Neural progenitor cell (in vitro differentiated cells): Measurements from ENCODE around the gene SCARF2. TPM values are rescaled to one million over a fixed set of nuclear protein-coding genes. Genes with fewer than 3 reads are reported as not detected.

Experiments
- DNase-seq: peaks from one replicate; pipeline ENCODE4 v3.0.0-alpha.2; 2016; ENCODE audit warnings: low spot score
- H2AFZ ChIP-seq: fragments of 200-600 bp; sonication (generic); replicated peaks from 2 replicates; pipeline ENCODE4 v1.6.1; 2016; ENCODE audit warnings: antibody characterized with exemption
- H3F3A ChIP-seq: fragments of 200-600 bp; sonication (generic); 2 replicates; pipeline ENCODE4 v1.6.1; 2016; ENCODE audit warnings: antibody characterized with exemption, low read depth
- H3K27ac ChIP-seq: fragments of 200-600 bp; sonication (generic); 2 replicates; pipeline ENCODE4 v1.5.1; 2016; ENCODE audit warnings: mild to moderate bottlenecking
- H3K27me3 ChIP-seq: fragments of 200-600 bp; sonication (generic); 2 replicates; pipeline ENCODE4 v1.6.1; 2016; ENCODE audit warnings: mild to moderate bottlenecking, moderate library complexity
- H3K36me3 ChIP-seq: fragments of 200-600 bp; sonication (generic); 2 replicates; pipeline ENCODE4 v1.5.1; 2016
- H3K4me1 ChIP-seq: fragments of 200-600 bp; sonication (generic); 2 replicates; pipeline ENCODE4 v1.6.1; 2016; ENCODE audit warnings: mixed run types
- H3K4me2 ChIP-seq: fragments of 200-600 bp; sonication (generic); 2 replicates; pipeline ENCODE4 v1.6.1; 2016
- H3K4me3 ChIP-seq: fragments of 200-600 bp; sonication (generic); 2 replicates; pipeline ENCODE4 v1.5.1; 2016
- H3K79me2 ChIP-seq: fragments of 200-600 bp; sonication (generic); 2 replicates; pipeline ENCODE4 v1.6.1; 2016; ENCODE audit warnings: low read depth
- H3K9ac ChIP-seq: fragments of 200-600 bp; sonication (generic); 2 replicates; pipeline ENCODE4 v1.6.1; 2016
- H3K9me3 ChIP-seq: fragments of 200-600 bp; sonication (generic); 2 replicates; pipeline ENCODE4 v1.5.1; 2016; ENCODE audit warnings: low read depth
- H4K20me1 ChIP-seq: fragments of 200-600 bp; sonication (generic); 2 replicates; pipeline ENCODE4 v1.6.1; 2016; ENCODE audit warnings: low read depth
- H3K27ac Mint-ChIP-seq: 3 replicates; pipeline ENCODE4 v1.8.0; 2021; ENCODE audit warnings: mixed read lengths
- H3K27me3 Mint-ChIP-seq: 2 replicates; pipeline ENCODE4 v1.8.0; 2022; ENCODE audit warnings: low read depth, mild to moderate bottlenecking, inconsistent platforms, moderate library complexity, mixed read lengths; ENCODE audit not compliant: insufficient read depth
- H3K36me3 Mint-ChIP-seq: 3 replicates; pipeline ENCODE4 v1.8.0; 2021; ENCODE audit warnings: mixed read lengths
- H3K4me1 Mint-ChIP-seq: 3 replicates; pipeline ENCODE4 v1.8.0; 2021; ENCODE audit warnings: mixed read lengths
- H3K4me3 Mint-ChIP-seq: 3 replicates; pipeline ENCODE4 v1.8.0; 2021; ENCODE audit warnings: mild to moderate bottlenecking, moderate library complexity, mixed read lengths
- H3K9me3 Mint-ChIP-seq: 3 replicates; pipeline ENCODE4 v1.8.0; 2020; ENCODE audit warnings: mixed read lengths
- CTCF ChIP-seq: fragments of 200-600 bp; sonication (generic); IDR thresholded peaks from 2 replicates; pipeline ENCODE4 v1.5.1; 2017; ENCODE audit warnings: antibody characterized with exemption, mild to moderate bottlenecking
- EZH2 ChIP-seq: fragments of 200-600 bp; sonication (generic); IDR thresholded peaks from 2 replicates; pipeline ENCODE4 v1.6.1; 2017; ENCODE audit warnings: antibody characterized with exemption, mild to moderate bottlenecking, moderate library complexity
- EZH2phosphoT487 ChIP-seq: fragments of 200-600 bp; sonication (generic); IDR thresholded peaks from 2 replicates; pipeline ENCODE4 v1.6.1; 2017; ENCODE audit warnings: antibody characterized with exemption
- total RNA-seq: library from RNA; depleted of rRNA; stranded (reverse); fragments of >200 nt; gene quantifications from 2 replicates; pipeline ENCODE4 v1.2.3, GENCODE V29; 2015; ENCODE audit warnings: low replicate concordance

The SCARF2 gene
- total RNA-seq, 1 donor from 2014 or later, result 0.22 TPM

- Mint-ChIP-seq H3K4me3 (no peak overlapping the region), H3K36me3 (peaks cover 45% of the 10 kb centered on the region), H3K4me1 (peaks cover 2% of the 10 kb centered on the region), H3K27ac (no peak overlapping the region), H3K27me3 (peaks cover 2% of the 10 kb centered on the region), H3K9me3 (no peaks in the 10 kb centered on the region)
- Histone ChIP-seq H3K4me1 (no peaks in the 10 kb centered on the region), H3K79me2 (no peaks in the 10 kb centered on the region), H3K4me3 (no peak overlapping the region), H3K27me3 (no peaks in the 10 kb centered on the region), H3K36me3 (no peaks in the 10 kb centered on the region), H3K9ac (no peak overlapping the region), H3K4me2 (no peak overlapping the region), H3F3A (no peaks in the 10 kb centered on the region), H4K20me1 (no peaks in the 10 kb centered on the region), H3K27ac (no peak overlapping the region), H2AFZ (no peak overlapping the region), H3K9me3 (no peaks in the 10 kb centered on the region)
- TF ChIP-seq CTCF, result no peak
- TF ChIP-seq EZH2, result no peak
- no peak for TF ChIP-seq EZH2phosphoT487
- no peak for DNase-seq
These were observed 12.9 kb upstream of the SCARF2 start for GRCh38 chr22:20450551-20450906.

DNA sequence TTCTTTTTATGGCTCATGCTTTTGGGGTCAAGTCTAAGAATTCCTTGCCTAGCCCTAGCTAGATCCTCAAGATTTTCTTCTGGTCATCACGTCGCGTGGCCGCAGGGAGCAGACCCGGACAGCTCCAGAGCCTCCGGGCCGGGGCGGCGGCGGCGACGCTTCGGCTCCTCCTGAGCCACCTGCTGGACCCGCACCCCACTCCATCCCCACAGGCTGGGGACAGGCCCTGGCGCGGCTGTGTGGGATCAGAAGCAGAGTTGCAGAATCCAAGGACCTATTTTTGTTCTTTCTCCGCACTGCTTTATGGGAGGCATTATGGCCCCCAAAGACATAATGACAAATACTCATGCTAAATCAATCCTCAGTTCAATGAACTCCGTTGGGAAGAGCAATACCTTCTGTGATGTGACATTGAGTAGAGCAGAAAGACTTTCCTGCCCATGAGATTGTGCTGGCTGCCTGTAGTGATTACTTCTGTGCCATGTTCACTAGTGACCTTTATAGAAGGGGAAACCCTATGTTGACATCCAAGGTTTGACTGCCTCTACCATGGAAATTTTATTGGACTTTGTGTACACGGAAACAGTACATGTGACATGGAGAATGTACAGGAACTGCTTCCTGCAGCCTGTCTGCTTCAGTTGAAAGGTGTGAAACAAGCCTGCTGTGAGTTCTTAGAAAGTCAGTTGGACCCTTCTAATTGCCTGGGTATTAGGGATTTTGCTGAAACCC lies 12.4 kb upstream of the SCARF2 start:
- Mint-ChIP-seq H3K4me3 (no peak overlapping the region), H3K27ac (no peak overlapping the region), H3K9me3 (no peaks in the 10 kb centered on the region), H3K27me3 (peaks cover 2% of the 10 kb centered on the region), H3K36me3 (peaks cover 40% of the 10 kb centered on the region), H3K4me1 (peaks cover 2% of the 10 kb centered on the region)
- Histone ChIP-seq H3K4me1 (no peaks in the 10 kb centered on the region), H3K4me2 (no peak overlapping the region), H3K27me3 (no peaks in the 10 kb centered on the region), H2AFZ (no peak overlapping the region), H3F3A (no peaks in the 10 kb centered on the region), H3K36me3 (no peaks in the 10 kb centered on the region), H4K20me1 (no peaks in the 10 kb centered on the region), H3K27ac (no peak overlapping the region), H3K9me3 (no peaks in the 10 kb centered on the region), H3K79me2 (no peaks in the 10 kb centered on the region), H3K9ac (no peak overlapping the region), H3K4me3 (no peak overlapping the region)
- DNase-seq, result no peak
- no peak for TF ChIP-seq EZH2phosphoT487

DNA sequence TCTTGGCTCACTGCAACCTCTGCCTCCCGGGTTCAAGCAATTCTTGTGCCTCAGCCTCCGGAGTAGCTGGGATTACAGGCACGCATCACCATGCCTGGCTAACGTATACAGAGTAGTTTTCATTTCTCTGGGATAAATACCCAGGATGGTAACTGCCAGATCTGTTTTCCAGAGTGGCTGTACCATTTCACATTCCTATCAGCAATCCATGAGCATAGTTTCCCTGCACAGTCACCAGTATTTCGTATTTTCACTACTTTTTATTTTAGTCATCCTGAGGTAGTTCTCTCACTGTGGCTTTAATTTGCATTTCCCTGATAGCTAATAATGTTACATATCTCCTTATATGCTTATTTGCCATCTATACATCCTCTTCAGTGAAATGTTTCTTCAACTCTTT lies 11.0 kb upstream of the SCARF2 start:
- H3K79me2 ChIP-seq, result no peaks in the 10 kb centered on the region
- no peaks in the 10 kb centered on the region for H3K9me3 ChIP-seq
- H2AFZ ChIP-seq, result no peak overlapping the region
- H3K27ac ChIP-seq, result no peak overlapping the region
- no peak overlapping the region for H3K4me2 ChIP-seq
- no peak overlapping the region for H3K4me3 Mint-ChIP-seq
- H4K20me1 ChIP-seq, result no peaks in the 10 kb centered on the region
- H3K9me3 Mint-ChIP-seq, result no peaks in the 10 kb centered on the region
- no peaks in the 10 kb centered on the region for H3K36me3 ChIP-seq
- H3F3A ChIP-seq, result no peaks in the 10 kb centered on the region
- no peak overlapping the region for H3K4me3 ChIP-seq
- H3K27me3 ChIP-seq, result no peaks in the 10 kb centered on the region
- H3K36me3 Mint-ChIP-seq, result peaks cover 41% of the 10 kb centered on the region
- DNase-seq, result no peak
- H3K4me1 ChIP-seq, result no peaks in the 10 kb centered on the region
- no peak overlapping the region for H3K27ac Mint-ChIP-seq
- TF ChIP-seq EZH2, result no peak
- TF ChIP-seq CTCF, result no peak
- no peak for TF ChIP-seq EZH2phosphoT487
- no peaks in the 10 kb centered on the region for H3K27me3 Mint-ChIP-seq
- H3K4me1 Mint-ChIP-seq, result no peaks in the 10 kb centered on the region
- H3K9ac ChIP-seq, result no peak overlapping the region

GRCh38 chr22:20446383-20446970 lies 8.9 kb upstream of the SCARF2 start:
- H3K27ac Mint-ChIP-seq, result no peak overlapping the region
- H3K4me1 ChIP-seq, result no peaks in the 10 kb centered on the region
- H3K9me3 Mint-ChIP-seq, result no peaks in the 10 kb centered on the region
- DNase-seq, result no peak
- H3F3A ChIP-seq, result no peaks in the 10 kb centered on the region
- no peaks in the 10 kb centered on the region for H3K9me3 ChIP-seq
- no peak overlapping the region for H2AFZ ChIP-seq
- TF ChIP-seq EZH2phosphoT487 (no peak), CTCF (no peak), EZH2 (no peak)
- no peak overlapping the region for H3K9ac ChIP-seq
- H4K20me1 ChIP-seq, result peaks cover 2% of the 10 kb centered on the region
- H3K27me3 ChIP-seq, result no peaks in the 10 kb centered on the region
- H3K4me3 Mint-ChIP-seq, result no peak overlapping the region
- H3K4me1 Mint-ChIP-seq, result no peaks in the 10 kb centered on the region
- no peaks in the 10 kb centered on the region for H3K79me2 ChIP-seq
- H3K4me2 ChIP-seq, result no peak overlapping the region
- no peaks in the 10 kb centered on the region for H3K27me3 Mint-ChIP-seq
- peaks cover 37% of the 10 kb centered on the region for H3K36me3 Mint-ChIP-seq
- H3K27ac ChIP-seq, result no peak overlapping the region
- no peak overlapping the region for H3K4me3 ChIP-seq
- H3K36me3 ChIP-seq, result no peaks in the 10 kb centered on the region
